ENCODE data around the gene KLF13. TPM values are rescaled to one million over a fixed set of nuclear protein-coding genes. Genes with fewer than 3 reads are reported as not detected.

KLF13 gene
- total and polyA plus RNA-seq, 2 experiments from 2014 or later, result 23.5 to 28.6 TPM

- peaks cover 6% of the 10 kb centered on the region for H3K27me3 Mint-ChIP-seq (ENCODE audit: insufficient read depth, low read depth, poor library complexity)
- DNase-seq (ENCODE audit: low spot score) (no peak), ATAC-seq (no peak)
- Histone ChIP-seq H3K27ac (ENCODE audit: low read depth) (no peak overlapping the region), H3K79me2 (replicated peaks; ENCODE audit: insufficient read depth) (peaks cover 67% of the 10 kb centered on the region), H3K9me2 (ENCODE audit: insufficient read depth) (no peaks in the 10 kb centered on the region), H3K27me3 (ENCODE audit: insufficient read depth) (no peaks in the 10 kb centered on the region), H2AFZ (no peak overlapping the region), H3K36me3 (ENCODE audit: insufficient read depth) (no peaks in the 10 kb centered on the region), H3K4me2 (no peak overlapping the region), H3K4me1 (ENCODE audit: insufficient read depth) (peaks cover 4% of the 10 kb centered on the region; the same call in 1 of the 2 replicates), H3F3A (replicated peaks; ENCODE audit: low read depth) (no peaks in the 10 kb centered on the region), H3K4me3 (no peak overlapping the region), H4K20me1 (replicated peaks; ENCODE audit: insufficient read depth) (no peaks in the 10 kb centered on the region; the same call in 1 of the 2 replicates)
- no peaks in the 10 kb centered on the region for H3K36me3 Mint-ChIP-seq (ENCODE audit: low read depth)
- TF ChIP-seq ZNF331 (CRISPR knock-in tag; IDR thresholded peaks at IDR 0.05; ENCODE audit: low read depth) (no peak), JUNB (IDR thresholded peaks at IDR 0.05; ENCODE audit: unreplicated experiment) (no peak), CREB1 (CRISPR knock-in tag; IDR thresholded peaks at IDR 0.05; ENCODE audit: low read depth) (no peak), ETS1 (IDR thresholded peaks at IDR 0.05) (no peak), POLR2AphosphoS5 (IDR thresholded peaks at IDR 0.05; ENCODE audit: low read depth) (no peak), STAT1 (IDR thresholded peaks at IDR 0.05; ENCODE audit: unreplicated experiment) (no peak)
- TF ChIP-seq, protein P1, sequence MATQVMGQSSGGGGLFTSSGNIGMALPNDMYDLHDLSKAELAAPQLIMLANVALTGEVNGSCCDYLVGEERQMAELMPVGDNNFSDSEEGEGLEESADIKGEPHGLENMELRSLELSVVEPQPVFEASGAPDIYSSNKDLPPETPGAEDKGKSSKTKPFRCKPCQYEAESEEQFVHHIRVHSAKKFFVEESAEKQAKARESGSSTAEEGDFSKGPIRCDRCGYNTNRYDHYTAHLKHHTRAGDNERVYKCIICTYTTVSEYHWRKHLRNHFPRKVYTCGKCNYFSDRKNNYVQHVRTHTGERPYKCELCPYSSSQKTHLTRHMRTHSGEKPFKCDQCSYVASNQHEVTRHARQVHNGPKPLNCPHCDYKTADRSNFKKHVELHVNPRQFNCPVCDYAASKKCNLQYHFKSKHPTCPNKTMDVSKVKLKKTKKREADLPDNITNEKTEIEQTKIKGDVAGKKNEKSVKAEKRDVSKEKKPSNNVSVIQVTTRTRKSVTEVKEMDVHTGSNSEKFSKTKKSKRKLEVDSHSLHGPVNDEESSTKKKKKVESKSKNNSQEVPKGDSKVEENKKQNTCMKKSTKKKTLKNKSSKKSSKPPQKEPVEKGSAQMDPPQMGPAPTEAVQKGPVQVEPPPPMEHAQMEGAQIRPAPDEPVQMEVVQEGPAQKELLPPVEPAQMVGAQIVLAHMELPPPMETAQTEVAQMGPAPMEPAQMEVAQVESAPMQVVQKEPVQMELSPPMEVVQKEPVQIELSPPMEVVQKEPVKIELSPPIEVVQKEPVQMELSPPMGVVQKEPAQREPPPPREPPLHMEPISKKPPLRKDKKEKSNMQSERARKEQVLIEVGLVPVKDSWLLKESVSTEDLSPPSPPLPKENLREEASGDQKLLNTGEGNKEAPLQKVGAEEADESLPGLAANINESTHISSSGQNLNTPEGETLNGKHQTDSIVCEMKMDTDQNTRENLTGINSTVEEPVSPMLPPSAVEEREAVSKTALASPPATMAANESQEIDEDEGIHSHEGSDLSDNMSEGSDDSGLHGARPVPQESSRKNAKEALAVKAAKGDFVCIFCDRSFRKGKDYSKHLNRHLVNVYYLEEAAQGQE (IDR thresholded peaks at IDR 0.05; ENCODE audit: unreplicated experiment), result no peak
- no peak overlapping the region for H3K27ac Mint-ChIP-seq
- H3K4me1 Mint-ChIP-seq, result peaks cover 25% of the 10 kb centered on the region
- H3K4me3 Mint-ChIP-seq, result no peak overlapping the region
- no peaks in the 10 kb centered on the region for H3K9me3 Mint-ChIP-seq
These were observed 15.7 kb downstream of the KLF13 start for GRCh38 chr15:31342381-31342780.

DNA sequence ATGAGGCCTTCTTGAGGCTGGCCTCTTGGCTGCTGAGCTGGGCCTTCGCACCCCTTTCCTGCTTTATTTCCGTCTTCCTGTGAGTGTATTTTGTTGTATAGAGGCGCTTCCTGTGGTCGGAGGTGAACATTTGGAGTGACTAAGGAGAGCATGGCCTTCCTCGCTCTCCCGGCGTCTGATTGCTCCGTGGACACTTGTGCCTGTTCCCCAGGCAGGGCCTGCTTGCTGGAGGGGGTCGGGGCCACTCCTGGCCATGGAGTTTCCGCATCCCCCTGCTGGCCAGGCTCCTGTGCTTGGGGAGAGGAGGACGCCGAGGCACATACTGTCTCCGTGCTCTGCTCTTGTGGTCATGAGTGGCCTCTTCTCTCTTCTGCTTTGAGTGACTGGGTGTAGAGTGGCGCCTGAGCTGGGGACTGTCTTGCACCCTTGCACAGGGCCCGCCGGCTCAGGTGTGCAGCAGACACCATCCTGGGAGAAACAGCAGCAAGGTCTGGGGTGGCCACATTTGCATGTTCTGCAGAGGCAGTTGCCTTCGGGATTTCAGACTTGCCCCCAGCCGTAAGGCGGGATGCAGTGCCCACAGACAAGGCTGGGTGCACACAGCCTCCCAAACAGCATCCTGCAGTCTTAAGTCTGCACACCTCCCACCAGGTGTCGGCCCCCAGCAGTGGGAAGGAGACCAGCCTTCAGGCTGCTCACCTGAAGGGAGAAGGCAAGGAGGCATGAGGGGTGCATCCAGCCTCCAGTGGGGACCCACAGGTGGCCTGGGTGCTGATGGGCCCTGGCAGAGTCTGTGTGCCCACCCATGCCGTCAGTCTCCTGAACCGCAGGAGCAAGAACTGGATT, 16.4 kb downstream of the KLF13 start:
- H3K27me3 Mint-ChIP-seq (ENCODE audit: insufficient read depth, low read depth, poor library complexity), result peaks cover 8% of the 10 kb centered on the region
- Histone ChIP-seq H3K4me2 (no peak overlapping the region), H3K4me3 (no peak overlapping the region), H3K9me2 (ENCODE audit: insufficient read depth) (no peaks in the 10 kb centered on the region), H3K36me3 (ENCODE audit: insufficient read depth) (no peaks in the 10 kb centered on the region), H4K20me1 (replicated peaks; ENCODE audit: insufficient read depth) (no peaks in the 10 kb centered on the region; the same call in 1 of the 2 replicates), H3K27me3 (ENCODE audit: insufficient read depth) (no peaks in the 10 kb centered on the region), H3F3A (replicated peaks; ENCODE audit: low read depth) (no peaks in the 10 kb centered on the region), H3K27ac (ENCODE audit: low read depth) (no peak overlapping the region), H2AFZ (no peak overlapping the region), H3K79me2 (replicated peaks; ENCODE audit: insufficient read depth) (peaks cover 63% of the 10 kb centered on the region), H3K4me1 (ENCODE audit: insufficient read depth) (peaks cover 4% of the 10 kb centered on the region; the same call in 1 of the 2 replicates)
- H3K4me1 Mint-ChIP-seq, result peaks cover 25% of the 10 kb centered on the region
- no peaks in the 10 kb centered on the region for H3K9me3 Mint-ChIP-seq
- TF ChIP-seq, protein P2, sequence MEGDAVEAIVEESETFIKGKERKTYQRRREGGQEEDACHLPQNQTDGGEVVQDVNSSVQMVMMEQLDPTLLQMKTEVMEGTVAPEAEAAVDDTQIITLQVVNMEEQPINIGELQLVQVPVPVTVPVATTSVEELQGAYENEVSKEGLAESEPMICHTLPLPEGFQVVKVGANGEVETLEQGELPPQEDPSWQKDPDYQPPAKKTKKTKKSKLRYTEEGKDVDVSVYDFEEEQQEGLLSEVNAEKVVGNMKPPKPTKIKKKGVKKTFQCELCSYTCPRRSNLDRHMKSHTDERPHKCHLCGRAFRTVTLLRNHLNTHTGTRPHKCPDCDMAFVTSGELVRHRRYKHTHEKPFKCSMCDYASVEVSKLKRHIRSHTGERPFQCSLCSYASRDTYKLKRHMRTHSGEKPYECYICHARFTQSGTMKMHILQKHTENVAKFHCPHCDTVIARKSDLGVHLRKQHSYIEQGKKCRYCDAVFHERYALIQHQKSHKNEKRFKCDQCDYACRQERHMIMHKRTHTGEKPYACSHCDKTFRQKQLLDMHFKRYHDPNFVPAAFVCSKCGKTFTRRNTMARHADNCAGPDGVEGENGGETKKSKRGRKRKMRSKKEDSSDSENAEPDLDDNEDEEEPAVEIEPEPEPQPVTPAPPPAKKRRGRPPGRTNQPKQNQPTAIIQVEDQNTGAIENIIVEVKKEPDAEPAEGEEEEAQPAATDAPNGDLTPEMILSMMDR (conservative IDR thresholded peaks at IDR 0.05; ENCODE audit: low read depth in 2 of 2), result peak; percentile 14 to 28; a peak in 2 of 4 replicates
- TF ChIP-seq ETS1 (IDR thresholded peaks at IDR 0.05) (no peak), EZH2phosphoT487 (IDR thresholded peaks at IDR 0.05; ENCODE audit: unreplicated experiment) (no peak), NANOG (IDR thresholded peaks at IDR 0.05; ENCODE audit: borderline replicate concordance) (no peak), STAT1 (IDR thresholded peaks at IDR 0.05; ENCODE audit: unreplicated experiment) (no peak)
- DNase-seq (ENCODE audit: low spot score), result peak; percentile 56
- H3K27ac Mint-ChIP-seq, result no peak overlapping the region; the same call in 1 of the 2 replicates
- H3K4me3 Mint-ChIP-seq, result no peak overlapping the region
- ATAC-seq, result peak; percentile 37
- H3K36me3 Mint-ChIP-seq (ENCODE audit: low read depth), result no peaks in the 10 kb centered on the region
